Karpas-422 (cell line): ENCODE results near the gene KLK8. TPM values are rescaled to one million over a fixed set of nuclear protein-coding genes. Genes with fewer than 3 reads are reported as not detected.
"Not testable (repeated sequence)": the region's sequence is repeated elsewhere in the genome, so short reads cannot be mapped to it uniquely, and the experiment has no call there.

ENCODE experiments used
- DNase-seq: peaks from one replicate; pipeline ENCODE4 v3.0.0-alpha.2; 2015
- H2AFZ ChIP-seq: fragments of 200-600 bp; sonication (generic); 2 replicates; pipeline ENCODE4 v1.6.1; 2014; ENCODE audit warnings: antibody characterized with exemption, low read length, mixed read lengths
- H3K27ac ChIP-seq: fragments of 200-600 bp; sonication (generic); 2 replicates; pipeline ENCODE4 v1.5.1; 2014; ENCODE audit warnings: mild to moderate bottlenecking, low read length, moderate library complexity
- H3K27me3 ChIP-seq: fragments of 200-600 bp; sonication (generic); 2 replicates; pipeline ENCODE4 v1.6.1; 2014; ENCODE audit warnings: low read length, mixed read lengths
- H3K36me3 ChIP-seq: fragments of 200-600 bp; sonication (generic); 2 replicates; pipeline ENCODE4 v1.6.1; 2014; ENCODE audit warnings: low read length, mixed read lengths; ENCODE audit not compliant: insufficient read depth
- H3K4me1 ChIP-seq: fragments of 200-600 bp; sonication (generic); 2 replicates; pipeline ENCODE4 v1.6.1; 2014; ENCODE audit warnings: mild to moderate bottlenecking, low read length, mixed read lengths
- H3K4me2 ChIP-seq: fragments of 200-600 bp; sonication (generic); 2 replicates; pipeline ENCODE4 v1.6.1; 2014; ENCODE audit warnings: low read length, low read depth, mild to moderate bottlenecking; ENCODE audit not compliant: poor library complexity, severe bottlenecking
- H3K4me3 ChIP-seq: fragments of 200-600 bp; sonication (generic); 2 replicates; pipeline ENCODE4 v1.5.1; 2014; ENCODE audit warnings: mild to moderate bottlenecking, antibody characterized with exemption, low read length, mixed read lengths
- H3K79me2 ChIP-seq: fragments of 200-600 bp; sonication (generic); 2 replicates; pipeline ENCODE4 v1.6.1; 2014; ENCODE audit warnings: mild to moderate bottlenecking, low read length, mixed read lengths
- H3K9ac ChIP-seq: fragments of 200-600 bp; sonication (generic); 2 replicates; pipeline ENCODE4 v1.6.0; 2014; ENCODE audit warnings: low read length
- H3K9me2 ChIP-seq: fragments of 200-600 bp; sonication (generic), shearing (Covaris generic); replicated peaks from 2 replicates; pipeline ENCODE4 v1.6.0; 2014; ENCODE audit warnings: mild to moderate bottlenecking, low read length, moderate library complexity; ENCODE audit not compliant: insufficient read depth
- H3K9me3 ChIP-seq: fragments of 300-700, 200-600 bp; sonication (generic); 2 replicates; pipeline ENCODE4 v1.6.1; 2014; ENCODE audit warnings: low read length, mixed read lengths
- H4K20me1 ChIP-seq: fragments of 200-600 bp; sonication (generic); 2 replicates; pipeline ENCODE4 v1.6.1; 2014; ENCODE audit warnings: mild to moderate bottlenecking, antibody characterized with exemption, low read length, low read depth; ENCODE audit not compliant: insufficient read depth
- total RNA-seq: library from RNA; depleted of rRNA; stranded (reverse); fragments of >200 nt; shearing (Covaris generic); gene quantifications from 2 replicates; pipeline ENCODE4 v1.2.3, GENCODE V29; 2014; ENCODE audit warnings: low replicate concordance

Gene KLK8
- total RNA-seq, 1 experiment from 2014 or later: not detected

- no peak overlapping the region for H3K4me2 ChIP-seq
- H4K20me1 ChIP-seq: no peaks in the 10 kb centered on the region
- no peaks in the 10 kb centered on the region for H3K79me2 ChIP-seq
- peaks cover 10% of the 10 kb centered on the region for H3K9me3 ChIP-seq
- no peak for DNase-seq
- H3K4me3 ChIP-seq: no peak overlapping the region
- no peaks in the 10 kb centered on the region for H3K9me2 ChIP-seq
- H3K9ac ChIP-seq: no peak overlapping the region
- no peak overlapping the region for H2AFZ ChIP-seq
- no peak overlapping the region for H3K27ac ChIP-seq
- no peaks in the 10 kb centered on the region for H3K4me1 ChIP-seq
- no peaks in the 10 kb centered on the region for H3K27me3 ChIP-seq
- no peaks in the 10 kb centered on the region for H3K36me3 ChIP-seq
Measured at GRCh38 chr19:50992666-50993035, 8.8 kb downstream of the KLK8 start.

- not testable (repeated sequence) for H4K20me1 ChIP-seq, H3K4me2 ChIP-seq, H3K9me2 ChIP-seq, H3K4me1 ChIP-seq, H3K79me2 ChIP-seq, H3K9me3 ChIP-seq, H3K27me3 ChIP-seq, H3K27ac ChIP-seq, H2AFZ ChIP-seq, DNase-seq, H3K4me3 ChIP-seq, H3K36me3 ChIP-seq, H3K9ac ChIP-seq
Measured at GRCh38 chr19:50984416-50984815, 17.0 kb downstream of the KLK8 start.

- Histone ChIP-seq H3K4me3 (no peak within 1 kb of the TSS), H3K27ac (no peak within 1 kb of the TSS), H4K20me1 (no peaks in the 10 kb centered on the region), H3K9me3 (no peaks in the 10 kb centered on the region), H2AFZ (no peak within 1 kb of the TSS), H3K36me3 (no peaks in the 10 kb centered on the region), H3K9me2 (no peaks in the 10 kb centered on the region), H3K79me2 (no peaks in the 10 kb centered on the region), H3K4me2 (no peak within 1 kb of the TSS), H3K4me1 (no peaks in the 10 kb centered on the region), H3K9ac (no peak within 1 kb of the TSS), H3K27me3 (no peaks in the 10 kb centered on the region)
- no peak for DNase-seq
Measured at GRCh38 chr19:50983625-50984292, 17.6 kb downstream of the KLK8 start, which contains the start of gene KLK7. Gene KLK7 (minus strand): TSS chr19:50983917. CDS start chr19:50982399, 1,518 bp downstream.

- DNase-seq: no peak
- Histone ChIP-seq H3K36me3 (no peaks in the 10 kb centered on the region), H3K4me3 (no peak overlapping the region), H3K4me1 (no peaks in the 10 kb centered on the region), H3K4me2 (no peak overlapping the region), H3K27ac (no peak overlapping the region), H2AFZ (no peak overlapping the region), H4K20me1 (no peaks in the 10 kb centered on the region), H3K9ac (no peak overlapping the region), H3K9me3 (no peaks in the 10 kb centered on the region), H3K27me3 (no peaks in the 10 kb centered on the region), H3K9me2 (no peaks in the 10 kb centered on the region), H3K79me2 (no peaks in the 10 kb centered on the region)
Measured at GRCh38 chr19:50982186-50982585, 19.2 kb downstream of the KLK8 start.

GRCh38 chr19:50981587-50982146, 19.7 kb downstream of the KLK8 start:
- H3K4me2 ChIP-seq: no peak overlapping the region
- H3K9me3 ChIP-seq: no peaks in the 10 kb centered on the region
- no peak for DNase-seq
- no peak overlapping the region for H3K9ac ChIP-seq
- no peaks in the 10 kb centered on the region for H3K4me1 ChIP-seq
- H3K9me2 ChIP-seq: no peaks in the 10 kb centered on the region
- no peak overlapping the region for H3K4me3 ChIP-seq
- no peaks in the 10 kb centered on the region for H3K79me2 ChIP-seq
- no peaks in the 10 kb centered on the region for H3K27me3 ChIP-seq
- H3K36me3 ChIP-seq: no peaks in the 10 kb centered on the region
- no peaks in the 10 kb centered on the region for H4K20me1 ChIP-seq
- H3K27ac ChIP-seq: no peak overlapping the region
- no peak overlapping the region for H2AFZ ChIP-seq

- Histone ChIP-seq H3K79me2 (no peaks in the 10 kb centered on the region), H3K9me2 (no peaks in the 10 kb centered on the region), H3K27ac (no peak overlapping the region), H3K9me3 (no peaks in the 10 kb centered on the region), H3K27me3 (no peaks in the 10 kb centered on the region), H3K9ac (no peak overlapping the region), H3K4me3 (no peak overlapping the region), H3K36me3 (no peaks in the 10 kb centered on the region), H4K20me1 (no peaks in the 10 kb centered on the region), H3K4me1 (no peaks in the 10 kb centered on the region), H2AFZ (no peak overlapping the region), H3K4me2 (no peak overlapping the region)
- no peak for DNase-seq
Measured at GRCh38 chr19:50980208-50980607, 21.2 kb downstream of the KLK8 start.

GRCh38 chr19:50979758-50980157, 21.6 kb downstream of the KLK8 start:
- H3K36me3 ChIP-seq: no peaks in the 10 kb centered on the region
- H3K27me3 ChIP-seq: no peaks in the 10 kb centered on the region
- no peak overlapping the region for H3K4me2 ChIP-seq

GRCh38 chr19:50978772-50979390, 22.5 kb downstream of the KLK8 start:
- Histone ChIP-seq H3K27me3 (no peaks in the 10 kb centered on the region), H3K4me2 (no peak overlapping the region), H3K9me2 (no peaks in the 10 kb centered on the region), H3K36me3 (no peaks in the 10 kb centered on the region), H3K79me2 (no peaks in the 10 kb centered on the region), H3K4me1 (no peaks in the 10 kb centered on the region), H2AFZ (no peak overlapping the region), H3K4me3 (no peak overlapping the region), H3K9me3 (no peaks in the 10 kb centered on the region), H3K27ac (no peak overlapping the region), H4K20me1 (no peaks in the 10 kb centered on the region), H3K9ac (no peak overlapping the region)
- DNase-seq: no peak

More at GRCh38 chr19:50979758-50980157, 21.6 kb downstream of the KLK8 start:
- H2AFZ ChIP-seq: no peak overlapping the region
- H4K20me1 ChIP-seq: no peaks in the 10 kb centered on the region
- no peaks in the 10 kb centered on the region for H3K4me1 ChIP-seq
- H3K79me2 ChIP-seq: no peaks in the 10 kb centered on the region
- H3K4me3 ChIP-seq: no peak overlapping the region
- no peaks in the 10 kb centered on the region for H3K9me3 ChIP-seq
- H3K9ac ChIP-seq: no peak overlapping the region
- no peak overlapping the region for H3K27ac ChIP-seq
- no peak for DNase-seq
- H3K9me2 ChIP-seq: no peaks in the 10 kb centered on the region
